Activated naive CD4-positive, alpha-beta T cell treated with anti-CD3 and anti-CD28 coated beads for 36 hours (primary cell): Measurements from ENCODE around the gene YAF2. TPM values are rescaled to one million over a fixed set of nuclear protein-coding genes. Genes with fewer than 3 reads are reported as not detected.
"Not testable (repeated sequence)": the region's sequence is repeated elsewhere in the genome, so short reads cannot be mapped to it uniquely, and the experiment has no call there.

ENCODE experiments used
- CTCF ChIA-PET: fragments of 350-600 bp; sonication (Branson Sonifier 250); formaldehyde crosslinking; loops from one replicate; lab custom pipeline; 2021; ENCODE audit warnings: antibody characterized with exemption; lab: Charles Lee
- DNase-seq: peaks from one replicate; pipeline ENCODE4 v3.0.0-alpha.2; 2020
- H3K27ac Mint-ChIP-seq: one replicate; pipeline ENCODE4 v1.8.0; 2021; ENCODE audit warnings: mild to moderate bottlenecking, mixed read lengths
- H3K27me3 Mint-ChIP-seq: one replicate; pipeline ENCODE4 v1.8.0; 2021; ENCODE audit warnings: low read depth, mixed read lengths
- H3K36me3 Mint-ChIP-seq: one replicate; pipeline ENCODE4 v1.8.0; 2021; ENCODE audit warnings: low read depth, mixed read lengths
- H3K4me1 Mint-ChIP-seq: one replicate; pipeline ENCODE4 v1.8.0; 2021; ENCODE audit warnings: low read depth, mixed read lengths
- H3K4me3 Mint-ChIP-seq: one replicate; pipeline ENCODE4 v1.8.0; 2021; ENCODE audit warnings: mild to moderate bottlenecking, moderate library complexity, mixed read lengths
- H3K9me3 Mint-ChIP-seq: one replicate; pipeline ENCODE4 v1.8.0; 2021; ENCODE audit warnings: mixed read lengths
- intact Hi-C: fragments of 100-400 bp; cut with micrococcal nuclease; formaldehyde crosslinking; loops from one replicate; pipeline ENCODE4 v1.15.1; 2023
- total RNA-seq, 2 experiments: library from RNA; stranded (reverse); gene quantifications; one replicate each; pipeline ENCODE4 v1.2.3, GENCODE V29; 2021

Gene YAF2
- total RNA-seq, 2 experiments from 2014 or later: 28.6 to 34.8 TPM

GRCh38 chr12:42215759-42216158 is 22.3 kb downstream of the YAF2 start:
- peaks cover 30% of the 10 kb centered on the region for H3K4me1 Mint-ChIP-seq
- H3K4me3 Mint-ChIP-seq, DNase-seq, H3K27ac Mint-ChIP-seq, H3K9me3 Mint-ChIP-seq, H3K27me3 Mint-ChIP-seq, intact Hi-C loops, H3K36me3 Mint-ChIP-seq: not testable (repeated sequence)
- CTCF ChIA-PET: interaction anchor here (0.6 to 0.7 kb wide), 2 partner anchors 75 to 154 kb away, joined by 3 read pairs; no protein-coding TSS in a partner anchor

GRCh38 chr12:42213954-42214426 is 24.1 kb downstream of the YAF2 start:
- CTCF ChIA-PET: no interaction called here
- intact Hi-C loops: no loop called here
- DNase-seq: no peak
- H3K4me3 Mint-ChIP-seq: no peak overlapping the region
- no peaks in the 10 kb centered on the region for H3K36me3 Mint-ChIP-seq
- peaks cover 19% of the 10 kb centered on the region for H3K4me1 Mint-ChIP-seq
- H3K9me3 Mint-ChIP-seq: no peaks in the 10 kb centered on the region
- no peak overlapping the region for H3K27ac Mint-ChIP-seq
- H3K27me3 Mint-ChIP-seq: no peaks in the 10 kb centered on the region

GRCh38 chr12:42213023-42213422 is 25.0 kb downstream of the YAF2 start:
- H3K27me3 Mint-ChIP-seq: no peaks in the 10 kb centered on the region
- CTCF ChIA-PET: no interaction called here
- DNase-seq: no peak
- no peaks in the 10 kb centered on the region for H3K9me3 Mint-ChIP-seq
- no peak overlapping the region for H3K4me3 Mint-ChIP-seq
- peaks cover 17% of the 10 kb centered on the region for H3K4me1 Mint-ChIP-seq
- intact Hi-C loops: no loop called here
- H3K36me3 Mint-ChIP-seq: no peaks in the 10 kb centered on the region
- H3K27ac Mint-ChIP-seq: no peak overlapping the region

DNA sequence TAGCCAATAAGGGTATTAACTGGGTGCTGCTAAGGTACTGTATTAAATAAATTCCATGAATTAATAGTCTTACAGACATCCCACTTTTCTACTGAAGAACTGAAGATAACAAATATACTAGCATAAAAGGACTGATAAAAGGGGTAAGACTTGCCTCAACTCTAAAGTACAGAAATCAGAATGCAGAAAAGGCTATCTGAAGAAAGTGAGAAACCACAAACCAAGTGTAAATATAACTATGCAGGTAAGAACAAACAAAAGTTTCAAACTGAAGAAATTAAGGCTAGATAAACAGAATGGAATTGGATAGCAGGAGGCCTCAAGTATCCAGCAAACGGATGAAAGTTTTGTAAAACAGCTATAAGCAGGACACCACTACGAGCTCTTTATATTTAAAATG is 29.5 kb downstream of the YAF2 start:
- H3K4me1 Mint-ChIP-seq: peaks cover 4% of the 10 kb centered on the region
- H3K27ac Mint-ChIP-seq: no peak overlapping the region
- no peak overlapping the region for H3K4me3 Mint-ChIP-seq
- H3K27me3 Mint-ChIP-seq: no peaks in the 10 kb centered on the region
- no peaks in the 10 kb centered on the region for H3K9me3 Mint-ChIP-seq
- H3K36me3 Mint-ChIP-seq: peaks cover 10% of the 10 kb centered on the region
- intact Hi-C loops: no loop called here
- CTCF ChIA-PET: interaction anchor here (1.6 kb wide), 1 partner anchor 10 kb away, joined by 5 read pairs; no protein-coding TSS in a partner anchor
- no peak for DNase-seq

DNA sequence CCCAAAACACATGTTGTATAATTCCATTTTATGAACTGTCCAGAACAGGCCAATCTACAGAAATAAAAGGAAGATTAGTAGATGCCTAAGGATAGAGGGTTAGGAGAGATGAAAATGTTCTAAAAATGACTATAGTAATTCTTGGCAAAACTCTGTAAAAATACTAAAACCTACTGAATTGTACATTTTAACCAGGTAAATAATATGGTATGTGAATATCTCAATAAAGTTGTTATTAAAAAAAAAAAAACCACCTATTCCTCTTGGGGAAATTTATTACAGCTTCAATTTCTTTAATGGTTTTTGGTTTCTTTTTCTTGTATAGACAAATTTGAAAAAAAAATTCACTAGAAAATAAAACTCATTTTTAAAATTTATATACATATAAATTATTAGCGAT is 33.2 kb downstream of the YAF2 start:
- Mint-ChIP-seq H3K4me3 (no peak overlapping the region), H3K9me3 (no peaks in the 10 kb centered on the region), H3K27me3 (no peaks in the 10 kb centered on the region), H3K27ac (no peak overlapping the region), H3K4me1 (peaks cover 4% of the 10 kb centered on the region), H3K36me3 (peaks cover 17% of the 10 kb centered on the region)
- DNase-seq: no peak
- CTCF ChIA-PET: no interaction called here
- intact Hi-C loops: no loop called here

GRCh38 chr12:42204362-42204761 is 33.7 kb downstream of the YAF2 start:
- peaks cover 17% of the 10 kb centered on the region for H3K36me3 Mint-ChIP-seq
- intact Hi-C loops: no loop called here
- H3K9me3 Mint-ChIP-seq: no peaks in the 10 kb centered on the region
- peaks cover 4% of the 10 kb centered on the region for H3K4me1 Mint-ChIP-seq
- no peaks in the 10 kb centered on the region for H3K27me3 Mint-ChIP-seq
- no peak overlapping the region for H3K4me3 Mint-ChIP-seq
- H3K27ac Mint-ChIP-seq: no peak overlapping the region
- CTCF ChIA-PET: no interaction called here
- no peak for DNase-seq

DNA sequence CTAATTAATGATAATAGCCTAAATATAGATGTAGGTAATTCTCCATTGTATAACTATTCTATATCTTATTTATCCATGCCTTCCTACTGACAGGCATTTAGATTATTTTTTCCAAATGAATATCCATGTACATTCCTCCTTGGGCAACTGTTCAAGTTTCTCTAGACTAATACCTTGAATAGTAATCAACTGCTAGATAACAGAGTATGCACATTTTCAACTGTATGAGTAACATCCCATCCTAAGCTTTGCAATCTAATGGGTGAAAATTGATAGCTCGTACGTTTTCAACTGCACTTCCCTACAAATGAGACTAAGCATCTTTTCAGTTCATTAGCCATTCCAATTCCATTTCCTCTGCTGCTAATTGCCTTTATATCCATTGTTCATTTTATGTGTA is 37.0 kb downstream of the YAF2 start:
- Mint-ChIP-seq H3K9me3 (no peaks in the 10 kb centered on the region), H3K36me3 (peaks cover 10% of the 10 kb centered on the region), H3K4me1 (no peaks in the 10 kb centered on the region), H3K4me3 (no peak overlapping the region), H3K27ac (no peak overlapping the region), H3K27me3 (no peaks in the 10 kb centered on the region)
- CTCF ChIA-PET: interaction anchor here (1.2 kb wide), 1 partner anchor 19 kb away, joined by 3 read pairs; no protein-coding TSS in a partner anchor
- DNase-seq: no peak
- intact Hi-C loops: no loop called here

DNA sequence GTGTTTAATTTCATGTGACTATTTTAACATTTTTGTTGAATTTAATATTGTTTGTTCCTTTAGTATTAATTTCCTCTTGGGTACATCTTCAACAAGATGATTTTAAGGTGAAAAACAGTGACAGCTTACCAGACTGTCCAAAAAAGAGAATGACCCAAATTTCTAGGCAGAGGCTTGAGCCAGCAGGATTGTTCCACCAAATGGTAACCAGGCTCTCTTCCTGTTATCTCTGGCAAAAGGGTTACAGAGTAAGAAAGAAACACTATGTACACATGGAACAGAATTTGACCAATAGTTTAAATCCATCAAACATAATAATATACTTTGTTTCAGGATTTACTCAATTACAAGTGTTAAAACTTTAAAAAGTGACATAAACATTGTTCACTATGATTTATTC is 39.0 kb downstream of the YAF2 start:
- H3K9me3 Mint-ChIP-seq: no peaks in the 10 kb centered on the region
- intact Hi-C loops: no loop called here
- H3K4me1 Mint-ChIP-seq: peaks cover 9% of the 10 kb centered on the region
- H3K4me3 Mint-ChIP-seq: no peak overlapping the region
- DNase-seq: no peak
- CTCF ChIA-PET: interaction anchor here (0.9 kb wide), 1 partner anchor 24 kb away, joined by 4 read pairs; no protein-coding TSS in a partner anchor
- H3K36me3 Mint-ChIP-seq: peaks cover 15% of the 10 kb centered on the region
- no peak overlapping the region for H3K27ac Mint-ChIP-seq
- H3K27me3 Mint-ChIP-seq: no peaks in the 10 kb centered on the region

DNA sequence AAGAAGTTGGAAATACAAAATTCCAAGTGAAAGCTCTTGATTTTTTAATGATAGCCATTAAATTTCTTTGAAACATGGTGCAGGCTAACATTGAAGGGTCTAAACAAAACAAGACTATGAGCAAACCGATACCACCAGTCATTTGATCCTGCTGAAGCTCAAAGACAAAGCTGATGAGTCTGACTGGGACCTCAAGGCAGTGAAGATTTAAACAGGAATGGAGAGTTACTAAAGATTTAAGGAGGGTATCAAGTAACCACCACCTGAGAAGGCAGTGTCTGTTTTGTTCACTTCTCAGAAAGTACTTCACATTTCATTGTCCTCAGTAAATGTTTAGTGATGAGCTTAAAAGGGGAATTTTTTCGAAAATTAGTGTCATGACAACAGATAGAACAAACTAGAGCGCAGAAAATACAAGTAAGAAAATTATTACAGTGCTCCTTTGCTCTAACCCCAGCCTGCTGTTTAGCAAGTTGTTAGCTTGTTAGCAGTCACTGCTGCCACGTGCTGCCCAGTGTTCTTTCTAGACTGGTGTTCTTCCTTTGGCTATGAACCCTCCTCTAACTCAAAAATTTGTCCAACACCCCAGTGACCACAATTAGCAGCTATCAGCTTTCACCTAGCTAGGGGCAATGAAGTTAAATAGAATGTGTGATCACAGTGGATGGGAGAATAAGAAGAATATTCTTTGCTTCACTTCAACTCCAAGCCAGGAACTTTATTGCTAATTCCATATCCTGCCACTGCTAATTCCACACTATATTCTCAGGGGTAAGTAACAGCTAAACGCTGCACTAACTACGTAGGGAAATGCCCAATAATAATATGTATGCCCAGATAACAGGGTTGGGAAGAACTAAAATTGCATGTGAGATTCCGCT is 41.1 kb downstream of the YAF2 start:
- CTCF ChIA-PET: interaction anchor here (0.7 to 1.1 kb wide), 2 partner anchors 12 to 25 kb away, joined by 3 read pairs; no protein-coding TSS in a partner anchor
- H3K27me3 Mint-ChIP-seq: no peaks in the 10 kb centered on the region
- H3K27ac Mint-ChIP-seq: no peak overlapping the region

DNA sequence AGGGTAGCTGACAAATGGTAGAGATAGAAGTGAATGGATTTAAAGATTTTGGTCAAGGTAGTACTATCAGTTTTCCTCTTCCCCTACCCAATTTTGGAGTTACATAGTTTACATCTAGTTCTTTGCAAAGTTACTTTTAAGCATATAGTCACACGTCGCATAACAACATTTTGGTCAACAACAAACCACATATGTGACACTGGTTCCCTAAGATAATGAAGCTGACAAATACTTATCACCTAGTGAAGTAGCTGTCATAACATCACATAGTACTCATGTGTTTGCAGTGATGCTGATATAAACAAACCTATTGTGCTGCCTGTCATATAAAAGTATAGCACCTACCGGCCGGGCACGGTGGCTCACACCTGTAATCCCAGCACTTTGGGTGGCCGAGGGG is 45.4 kb downstream of the YAF2 start:
- Mint-ChIP-seq H3K27ac (no peak overlapping the region), H3K9me3 (no peaks in the 10 kb centered on the region), H3K36me3 (peaks cover 9% of the 10 kb centered on the region), H3K4me3 (no peak overlapping the region), H3K4me1 (peaks cover 12% of the 10 kb centered on the region), H3K27me3 (no peaks in the 10 kb centered on the region)
- CTCF ChIA-PET: no interaction called here
- intact Hi-C loops: no loop called here
- no peak for DNase-seq

More for the DNA sequence above, 41.1 kb downstream of the YAF2 start:
- DNase-seq: no peak
- peaks cover 9% of the 10 kb centered on the region for H3K4me1 Mint-ChIP-seq
- H3K9me3 Mint-ChIP-seq: no peaks in the 10 kb centered on the region
- peaks cover 12% of the 10 kb centered on the region for H3K36me3 Mint-ChIP-seq
- no peak overlapping the region for H3K4me3 Mint-ChIP-seq
- intact Hi-C loops: no loop called here

- no peak for DNase-seq
- no peaks in the 10 kb centered on the region for H3K9me3 Mint-ChIP-seq
- H3K36me3 Mint-ChIP-seq: peaks cover 9% of the 10 kb centered on the region
- CTCF ChIA-PET: no interaction called here
- H3K27ac Mint-ChIP-seq: no peak overlapping the region
- no peaks in the 10 kb centered on the region for H3K27me3 Mint-ChIP-seq
- intact Hi-C loops: no loop called here
- H3K4me1 Mint-ChIP-seq: peaks cover 12% of the 10 kb centered on the region
- no peak overlapping the region for H3K4me3 Mint-ChIP-seq
Observed at GRCh38 chr12:42192258-42192657, 45.8 kb downstream of the YAF2 start.

- H3K36me3 Mint-ChIP-seq: peaks cover 7% of the 10 kb centered on the region
- no peak overlapping the region for H3K4me3 Mint-ChIP-seq
- intact Hi-C loops: no loop called here
- H3K9me3 Mint-ChIP-seq: no peaks in the 10 kb centered on the region
- CTCF ChIA-PET: no interaction called here
- H3K27me3 Mint-ChIP-seq: no peaks in the 10 kb centered on the region
- H3K4me1 Mint-ChIP-seq: peaks cover 8% of the 10 kb centered on the region
- H3K27ac Mint-ChIP-seq: no peak overlapping the region
- no peak for DNase-seq
Observed at GRCh38 chr12:42190376-42190775, 47.7 kb downstream of the YAF2 start.

- DNase-seq, H3K4me1 Mint-ChIP-seq, H3K36me3 Mint-ChIP-seq, H3K27me3 Mint-ChIP-seq, H3K27ac Mint-ChIP-seq, H3K9me3 Mint-ChIP-seq, intact Hi-C loops, H3K4me3 Mint-ChIP-seq: not testable (repeated sequence)
- CTCF ChIA-PET: interaction anchor here (0.7 kb wide), 2 partner anchors 184 to 190 kb away, joined by 3 read pairs; no protein-coding TSS in a partner anchor
Observed at GRCh38 chr12:42188275-42188674, 49.8 kb downstream of the YAF2 start.
